Liver (tissue), 3 donors: ENCODE data around the gene WNT11.

Experiments used
- CTCF ChIP-seq: fragments of 150-350 bp; IDR thresholded peaks from 2 replicates; pipeline ENCODE4 v1.5.1; 2017; ENCODE audit warnings: improper control_type of control experiment, low read depth, low read length; ENCODE audit not compliant: missing input control
- JUND ChIP-seq, 2 donors: IDR thresholded peaks; 2 replicates each; pipeline ENCODE4 v1.6.1; 2016; ENCODE audit warnings: antibody characterized with exemption in 2 of 2
- RAD21 ChIP-seq, 2 donors: IDR thresholded peaks; 2 replicates each; pipeline ENCODE4 v1.6.1; 2016; ENCODE audit warnings: antibody characterized with exemption in 2 of 2, mild to moderate bottlenecking in 2 of 2
- YY1 ChIP-seq: IDR thresholded peaks from 2 replicates; pipeline ENCODE4 v1.6.1; 2016; ENCODE audit warnings: antibody characterized with exemption, mild to moderate bottlenecking
- TF ChIP-seq, protein P1 (sequence below): IDR thresholded peaks from 2 replicates; pipeline ENCODE4 v1.6.1; 2016; ENCODE audit warnings: antibody characterized with exemption, mild to moderate bottlenecking
- donor health status: healthy.
- donor health status: healthy.

DNA sequence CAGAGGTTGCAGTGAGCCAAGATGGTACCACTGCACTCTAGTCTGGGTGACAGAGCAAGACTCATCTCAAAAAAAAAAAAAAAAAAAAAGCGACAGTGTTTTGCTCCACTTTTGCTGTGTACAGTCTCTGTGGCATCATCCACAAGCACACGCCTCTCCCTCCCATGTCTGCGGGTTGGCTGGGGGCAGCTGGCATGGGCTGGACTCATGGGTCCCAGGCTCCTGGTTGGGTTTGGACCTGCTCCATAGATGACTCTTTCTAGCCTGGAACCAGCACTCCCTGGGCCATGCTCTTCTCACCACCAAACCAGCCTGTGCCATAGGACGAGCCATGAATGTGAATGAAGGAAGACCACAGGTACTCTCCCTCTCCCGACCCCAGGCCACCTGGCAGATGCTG lies 7.9 kb upstream of the WNT11 start:
- no peak for TF ChIP-seq CTCF
- TF ChIP-seq JUND (IDR thresholded peaks at IDR 0.05), result no peak
- TF ChIP-seq YY1, result no peak
- no peak for TF ChIP-seq RAD21 (IDR thresholded peaks at IDR 0.05)
- TF ChIP-seq, protein P1, sequence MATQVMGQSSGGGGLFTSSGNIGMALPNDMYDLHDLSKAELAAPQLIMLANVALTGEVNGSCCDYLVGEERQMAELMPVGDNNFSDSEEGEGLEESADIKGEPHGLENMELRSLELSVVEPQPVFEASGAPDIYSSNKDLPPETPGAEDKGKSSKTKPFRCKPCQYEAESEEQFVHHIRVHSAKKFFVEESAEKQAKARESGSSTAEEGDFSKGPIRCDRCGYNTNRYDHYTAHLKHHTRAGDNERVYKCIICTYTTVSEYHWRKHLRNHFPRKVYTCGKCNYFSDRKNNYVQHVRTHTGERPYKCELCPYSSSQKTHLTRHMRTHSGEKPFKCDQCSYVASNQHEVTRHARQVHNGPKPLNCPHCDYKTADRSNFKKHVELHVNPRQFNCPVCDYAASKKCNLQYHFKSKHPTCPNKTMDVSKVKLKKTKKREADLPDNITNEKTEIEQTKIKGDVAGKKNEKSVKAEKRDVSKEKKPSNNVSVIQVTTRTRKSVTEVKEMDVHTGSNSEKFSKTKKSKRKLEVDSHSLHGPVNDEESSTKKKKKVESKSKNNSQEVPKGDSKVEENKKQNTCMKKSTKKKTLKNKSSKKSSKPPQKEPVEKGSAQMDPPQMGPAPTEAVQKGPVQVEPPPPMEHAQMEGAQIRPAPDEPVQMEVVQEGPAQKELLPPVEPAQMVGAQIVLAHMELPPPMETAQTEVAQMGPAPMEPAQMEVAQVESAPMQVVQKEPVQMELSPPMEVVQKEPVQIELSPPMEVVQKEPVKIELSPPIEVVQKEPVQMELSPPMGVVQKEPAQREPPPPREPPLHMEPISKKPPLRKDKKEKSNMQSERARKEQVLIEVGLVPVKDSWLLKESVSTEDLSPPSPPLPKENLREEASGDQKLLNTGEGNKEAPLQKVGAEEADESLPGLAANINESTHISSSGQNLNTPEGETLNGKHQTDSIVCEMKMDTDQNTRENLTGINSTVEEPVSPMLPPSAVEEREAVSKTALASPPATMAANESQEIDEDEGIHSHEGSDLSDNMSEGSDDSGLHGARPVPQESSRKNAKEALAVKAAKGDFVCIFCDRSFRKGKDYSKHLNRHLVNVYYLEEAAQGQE, result no peak
